Endothelial cell of umbilical vein (primary cell): Measurements from ENCODE around the gene ZNF516. TPM values are rescaled to one million over a fixed set of nuclear protein-coding genes. Genes with fewer than 3 reads are reported as not detected.
A peak's percentile ranks its signal among the peaks of the same experiment; 100 is the strongest.

Experiments used
- BruUV-seq: library from RNA; stranded (reverse); fragments of 400-500 nt; replicated peaks from 2 replicates; lab custom pipeline; 2021; lab: Mats Ljungman, UMichigan
- CTCF ChIA-PET: fragments of 300-600, 350-600 bp; sonication (Branson Sonifier 250); formaldehyde crosslinking; loops from one replicate; lab custom pipeline; 2021; ENCODE audit warnings: antibody characterized with exemption, inconsistent platforms; lab: Charles Lee
- POLR2A ChIA-PET: fragments of 300-600, 350-600 bp; sonication (Branson Sonifier 250); formaldehyde crosslinking; loops from one replicate; lab custom pipeline; 2021; ENCODE audit warnings: antibody characterized with exemption, inconsistent platforms; lab: Charles Lee
- DNase-seq: peaks from one replicate; pipeline ENCODE4 v3.0.0-alpha.2; 2011; ENCODE audit warnings: low read depth, low spot score
- FAIRE-seq: peaks from 2 replicates; lab custom pipeline; 2011; peaks lifted over from hg19 to GRCh38; lab: Jason Lieb, UNC
- H2AFZ ChIP-seq: 2 replicates; pipeline ENCODE4 v1.6.0; 2012; ENCODE audit warnings: low read depth, low read length, control low read depth, inconsistent platforms
- H3K27ac ChIP-seq: 2 replicates; pipeline ENCODE4 v1.5.1; 2011; ENCODE audit warnings: low read depth, mild to moderate bottlenecking, control low read depth, low read length, moderate library complexity; ENCODE audit not compliant: insufficient read depth
- H3K27me3 ChIP-seq, 2 experiments: 2 replicates each; pipeline versions ENCODE4 v1.6.0 to v1.6.1; 2011; ENCODE audit warnings: low read length in 2 of 2, mixed read lengths in 1 of 2; ENCODE audit not compliant: control insufficient read depth in 2 of 2, insufficient read depth in 2 of 2
- H3K36me3 ChIP-seq, 2 experiments: 2 replicates in 1 of 2; 3 replicates in 1 of 2; pipeline ENCODE4 v1.5.1; 2011; ENCODE audit warnings: low read length in 2 of 2, mild to moderate bottlenecking in 1 of 2, moderate library complexity in 1 of 2; ENCODE audit not compliant: control insufficient read depth in 2 of 2, insufficient read depth in 2 of 2; ENCODE audit errors: extremely low read depth in 1 of 2
- H3K4me1 ChIP-seq: 3 replicates; pipeline ENCODE4 v1.5.1; 2011; ENCODE audit warnings: mild to moderate bottlenecking, low read length; ENCODE audit not compliant: control insufficient read depth, insufficient read depth; ENCODE audit errors: extremely low read depth
- H3K4me2 ChIP-seq: 2 replicates; pipeline ENCODE4 v1.6.1; 2011; ENCODE audit warnings: low read length, control low read depth, mixed read lengths; ENCODE audit not compliant: insufficient read depth
- H3K4me3 ChIP-seq, 3 experiments: fragments of 200-600 bp in 1 of 3; sonication (generic), shearing (Covaris generic) in 1 of 3; replicated peaks in 1 of 3; 2 replicates each; pipeline ENCODE4 v1.5.1; 2011 to 2016; ENCODE audit warnings: control low read depth in 3 of 3, low read length in 3 of 3, mild to moderate bottlenecking in 2 of 3, inconsistent platforms in 1 of 3, low read depth in 1 of 3, moderate library complexity in 1 of 3; ENCODE audit not compliant: insufficient read depth in 1 of 3
- H3K79me2 ChIP-seq: 2 replicates; pipeline ENCODE4 v1.6.0; 2012; ENCODE audit warnings: low read length, inconsistent platforms; ENCODE audit not compliant: control insufficient read depth, insufficient read depth
- H3K9ac ChIP-seq: replicated peaks from 2 replicates; pipeline ENCODE3; 2011; ENCODE audit warnings: low read length, control low read depth; ENCODE audit not compliant: insufficient read depth; ENCODE audit errors: extremely low read depth
- H3K9me1 ChIP-seq: replicated peaks from 3 replicates; pipeline ENCODE4 v1.6.0; 2011; ENCODE audit warnings: mild to moderate bottlenecking, low read length; ENCODE audit not compliant: control insufficient read depth, insufficient read depth; ENCODE audit errors: extremely low read depth
- H3K9me3 ChIP-seq: replicated peaks from 2 replicates; pipeline ENCODE4 v1.5.1; 2012; ENCODE audit warnings: low read length, inconsistent platforms; ENCODE audit not compliant: control insufficient read depth, insufficient read depth
- H4K20me1 ChIP-seq: replicated peaks from 2 replicates; pipeline ENCODE3; 2011; ENCODE audit warnings: mild to moderate bottlenecking, low read length; ENCODE audit not compliant: control insufficient read depth, insufficient read depth; ENCODE audit errors: extremely low read depth
- CTCF ChIP-seq, 2 donors: IDR thresholded peaks; 1 replicate in 1 of 2; 2 replicates in 1 of 2; pipeline ENCODE4 v1.5.1; 2011; ENCODE audit warnings: low read length in 2 of 2, mild to moderate bottlenecking in 2 of 2, moderate library complexity in 2 of 2, control low read depth in 1 of 2, inconsistent platforms in 1 of 2, low read depth in 1 of 2; ENCODE audit not compliant: insufficient read depth in 1 of 2; ENCODE audit errors: extremely low read depth in 1 of 2
- EZH2 ChIP-seq: IDR thresholded peaks from 2 replicates; pipeline ENCODE4 v1.6.1; 2012; ENCODE audit warnings: borderline replicate concordance, low read depth, mild to moderate bottlenecking, moderate library complexity, low read length, inconsistent platforms; ENCODE audit not compliant: severe bottlenecking
- FOS ChIP-seq: IDR thresholded peaks from 2 replicates; pipeline ENCODE4 v1.6.1; 2011; ENCODE audit warnings: mild to moderate bottlenecking, low read length, moderate library complexity, borderline replicate concordance; ENCODE audit not compliant: insufficient read depth
- GATA2 ChIP-seq: IDR thresholded peaks from 2 replicates; pipeline ENCODE4 v1.7.0; 2011; ENCODE audit warnings: low read depth, mild to moderate bottlenecking, moderate library complexity, mixed read lengths, low read length; ENCODE audit not compliant: insufficient read length, insufficient read depth
- JUN ChIP-seq: IDR thresholded peaks from 2 replicates; pipeline ENCODE4 v1.6.1; 2011; ENCODE audit warnings: borderline replicate concordance, low read depth; ENCODE audit not compliant: insufficient read length, insufficient read depth
- MAX ChIP-seq: IDR thresholded peaks from 2 replicates; pipeline ENCODE4 v1.6.1; 2011; ENCODE audit not compliant: insufficient read depth, insufficient read length
- MYC ChIP-seq: IDR thresholded peaks from one replicate; pipeline ENCODE4 v1.6.1; 2011; ENCODE audit warnings: mild to moderate bottlenecking, low read depth, low read length
- POLR2A ChIP-seq: IDR thresholded peaks from 2 replicates; pipeline ENCODE4 v1.6.1; 2012; ENCODE audit warnings: low read depth, mild to moderate bottlenecking, control low read depth, low read length
- POLR2AphosphoS5 ChIP-seq: IDR thresholded peaks from 2 replicates; pipeline ENCODE4 v1.6.1; 2012; ENCODE audit warnings: low read depth, mild to moderate bottlenecking, control low read depth, low read length, moderate library complexity; ENCODE audit not compliant: insufficient read depth
- dilution Hi-C: fragments of 300-500 bp; cut with MboI; formaldehyde crosslinking; loops from one replicate; pipeline ENCODE4 v1.15.0; 2019; ENCODE audit warnings: low sequenced_read_pairs; ENCODE audit not compliant: extremely low pct_ligation_motif_present
- intact Hi-C: fragments of 100-400 bp; cut with micrococcal nuclease; formaldehyde crosslinking; loops from one replicate; pipeline ENCODE4 v1.10.0; 2022
- polyA plus RNA-seq, 4 experiments: library from polyadenylated mRNA; depleted of rRNA in 3 of 4; stranded (reverse) in 3 of 4; unstranded in 1 of 4; fragments of >200 nt; gene quantifications; 2 replicates each; pipeline versions ENCODE4 v1.2.1 to v1.2.3, GENCODE V29; 2011 to 2012; ENCODE audit warnings: missing spikeins in 1 of 4
- total RNA-seq: library from RNA; stranded (reverse); gene quantifications from 2 replicates; pipeline ENCODE4 v1.2.3, GENCODE V29; 2021

ZNF516 gene
- total and polyA plus RNA-seq, 2 donors (not counting 3 experiments of a cell fraction or from before 2014, with no cell fraction given) = 3.6 to 19.1 TPM

- H2AFZ ChIP-seq = peak overlapping the region; percentile 79
Observed at GRCh38 chr18:76491473-76491775, 3.6 kb downstream of the ZNF516 start.

More at GRCh38 chr18:76491473-76491775, 3.6 kb downstream of the ZNF516 start:
- Histone ChIP-seq H3K9ac (no peak overlapping the region), H3K27me3 (peaks cover 4 to 5% of the 10 kb centered on the region in 2 experiments), H4K20me1 (no peaks in the 10 kb centered on the region), H3K36me3 (no peaks in the 10 kb centered on the region), H3K79me2 (peaks cover 2% of the 10 kb centered on the region), H3K4me1 (peaks cover 25% of the 10 kb centered on the region), H3K9me3 (no peaks in the 10 kb centered on the region), H3K27ac (no peak overlapping the region), H3K4me3 (peak overlapping the region; percentile 80 to 97 (median 97)), H3K4me2 (peak overlapping the region; percentile 100), H3K9me1 (no peaks in the 10 kb centered on the region)
- intact Hi-C loops = loop anchor here (1.0 to 10.0 kb wide), 4 partner anchors 85 to 1994 kb away; partner anchors contain the start of genes CNDP2 and TSHZ1
- ChIA-PET POLR2A (no interaction called here), CTCF (no interaction called here)
- no TSS peak for BruUV-seq
- no peak for DNase-seq
- FAIRE-seq = peak; percentile 15
- TF ChIP-seq CTCF (IDR thresholded peaks at IDR 0.05; ENCODE audit: extremely low read depth in 1 of 2, insufficient read depth in 1 of 2, low read depth in 1 of 2, low read length in 2 of 2) (no peak), JUN (no peak), MYC (no peak), POLR2A (no peak), EZH2 (no peak), FOS (no peak), MAX (no peak), POLR2AphosphoS5 (no peak), GATA2 (no peak)
- dilution Hi-C loops = no loop called here
